SH-SY5Y (cell line): ENCODE data around the gene UBAP1L.

Experiments
- GATA2 ChIP-seq: IDR thresholded peaks from 2 replicates; pipeline ENCODE4 v1.6.1; 2011; ENCODE audit warnings: mild to moderate bottlenecking, low read depth, low read length
- GATA3 ChIP-seq: IDR thresholded peaks from 2 replicates; pipeline ENCODE4 v1.6.1; 2011; ENCODE audit warnings: low read depth, mild to moderate bottlenecking, low read length, moderate library complexity

DNA sequence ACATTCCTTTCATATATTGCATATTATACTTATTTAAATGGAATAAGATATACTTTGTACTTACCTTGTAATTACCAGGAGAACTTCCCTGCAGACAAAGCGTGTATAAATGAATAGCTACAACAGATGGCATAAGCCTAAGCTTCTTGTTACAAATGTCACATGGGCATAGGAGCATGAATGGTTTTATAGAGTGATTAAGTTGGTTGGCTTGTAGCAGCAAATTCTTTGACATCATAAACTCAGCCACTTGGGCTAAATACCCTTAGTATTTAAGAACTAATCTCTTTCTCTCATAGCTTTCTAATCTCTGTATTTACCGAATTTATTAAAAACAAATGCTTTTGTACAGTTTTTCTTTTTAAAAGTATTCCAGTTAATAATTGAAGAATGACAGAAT is at the start of gene UBAP1L:
- no peak for TF ChIP-seq GATA3
- no peak for TF ChIP-seq GATA2
